Fibroblast of lung (primary cell): ENCODE results near the gene KLK11. TPM values are rescaled to one million over a fixed set of nuclear protein-coding genes. Genes with fewer than 3 reads are reported as not detected.

Source experiments
- DNase-seq, 2 donors: peaks; one replicate each; pipeline versions ENCODE4 v3.0.0 to v3.0.0-alpha.2; 2010; ENCODE audit warnings: low read depth in 2 of 2
- H2AFZ ChIP-seq: 2 replicates; pipeline ENCODE4 v1.5.1; 2012; ENCODE audit warnings: low read length, control low read depth, inconsistent platforms
- H3K27ac ChIP-seq: 2 replicates; pipeline ENCODE4 v1.5.1; 2011; ENCODE audit warnings: low read length, control low read depth; ENCODE audit not compliant: insufficient read depth
- H3K27me3 ChIP-seq: 2 replicates; pipeline ENCODE4 v1.5.1; 2011; ENCODE audit warnings: mild to moderate bottlenecking, low read length; ENCODE audit not compliant: control insufficient read depth, insufficient read depth
- H3K36me3 ChIP-seq: 2 replicates; pipeline ENCODE4 v1.5.1; 2011; ENCODE audit warnings: low read length; ENCODE audit not compliant: control insufficient read depth, insufficient read depth
- H3K4me1 ChIP-seq: 2 replicates; pipeline ENCODE4 v1.5.1; 2011; ENCODE audit warnings: low read length; ENCODE audit not compliant: control insufficient read depth, insufficient read depth; ENCODE audit errors: extremely low read depth
- H3K4me2 ChIP-seq: 2 replicates; pipeline ENCODE4 v1.5.1; 2011; ENCODE audit warnings: low read length, control low read depth; ENCODE audit not compliant: insufficient read depth; ENCODE audit errors: extremely low read depth
- H3K4me3 ChIP-seq, 4 experiments: fragments of 200-600 bp in 1 of 4; sonication (generic) in 1 of 4; replicated peaks in 1 of 4; 2 replicates each; pipeline ENCODE4 v1.5.1; 2011 to 2016; ENCODE audit warnings: low read length in 4 of 4, low read depth in 3 of 4, mild to moderate bottlenecking in 3 of 4, control low read depth in 2 of 4, inconsistent platforms in 1 of 4, mixed read lengths in 1 of 4; ENCODE audit not compliant: insufficient read depth in 1 of 4; ENCODE audit errors: control extremely low read depth in 1 of 4
- H3K79me2 ChIP-seq: 2 replicates; pipeline ENCODE4 v1.5.1; 2012; ENCODE audit warnings: mild to moderate bottlenecking, low read length, inconsistent platforms; ENCODE audit not compliant: control insufficient read depth, insufficient read depth
- H3K9ac ChIP-seq: 2 replicates; pipeline ENCODE4 v1.5.1; 2011; ENCODE audit warnings: mild to moderate bottlenecking, low read length, control low read depth; ENCODE audit not compliant: insufficient read depth
- H3K9me3 ChIP-seq: 2 replicates; pipeline ENCODE4 v1.5.1; 2012; ENCODE audit warnings: low read depth, low read length; ENCODE audit not compliant: control insufficient read depth, insufficient read depth
- H4K20me1 ChIP-seq: 2 replicates; pipeline ENCODE4 v1.5.1; 2011; ENCODE audit warnings: low read length; ENCODE audit not compliant: control insufficient read depth, insufficient read depth; ENCODE audit errors: extremely low read depth
- EZH2 ChIP-seq: IDR thresholded peaks from 2 replicates; pipeline ENCODE4 v1.5.1; 2012; ENCODE audit warnings: low read length, control low read depth, mild to moderate bottlenecking; ENCODE audit errors: missing control alignments
- polyA plus RNA-seq, 2 donors: library from polyadenylated mRNA; depleted of rRNA in 1 of 2; stranded (reverse) in 1 of 2; unstranded in 1 of 2; fragments of >200 nt; gene quantifications; 2 replicates each; pipeline ENCODE4 v1.2.1, GENCODE V29; 2011 to 2012; ENCODE audit warnings: missing spikeins in 1 of 2
- total RNA-seq: library from RNA; depleted of rRNA; stranded (reverse); fragments of >200 nt; gene quantifications from 2 replicates; pipeline ENCODE4 v1.2.1, GENCODE V29; 2014
- TF ChIP-seq, protein P1 (sequence below), 2 donors: IDR thresholded peaks in 1 of 2; conservative IDR thresholded peaks in 1 of 2; 1 replicate in 1 of 2; 2 replicates in 1 of 2; pipeline ENCODE4 v1.5.1; 2011 to 2012; ENCODE audit warnings: low read length in 2 of 2, control low read depth in 1 of 2, inconsistent platforms in 1 of 2, low read depth in 1 of 2, mild to moderate bottlenecking in 1 of 2

The KLK11 gene
- total and polyA plus RNA-seq, 2 donors (not counting 1 experiment from before 2014, with no cell fraction given) = not detected

- no peak for TF ChIP-seq EZH2
- TF ChIP-seq, protein P1, sequence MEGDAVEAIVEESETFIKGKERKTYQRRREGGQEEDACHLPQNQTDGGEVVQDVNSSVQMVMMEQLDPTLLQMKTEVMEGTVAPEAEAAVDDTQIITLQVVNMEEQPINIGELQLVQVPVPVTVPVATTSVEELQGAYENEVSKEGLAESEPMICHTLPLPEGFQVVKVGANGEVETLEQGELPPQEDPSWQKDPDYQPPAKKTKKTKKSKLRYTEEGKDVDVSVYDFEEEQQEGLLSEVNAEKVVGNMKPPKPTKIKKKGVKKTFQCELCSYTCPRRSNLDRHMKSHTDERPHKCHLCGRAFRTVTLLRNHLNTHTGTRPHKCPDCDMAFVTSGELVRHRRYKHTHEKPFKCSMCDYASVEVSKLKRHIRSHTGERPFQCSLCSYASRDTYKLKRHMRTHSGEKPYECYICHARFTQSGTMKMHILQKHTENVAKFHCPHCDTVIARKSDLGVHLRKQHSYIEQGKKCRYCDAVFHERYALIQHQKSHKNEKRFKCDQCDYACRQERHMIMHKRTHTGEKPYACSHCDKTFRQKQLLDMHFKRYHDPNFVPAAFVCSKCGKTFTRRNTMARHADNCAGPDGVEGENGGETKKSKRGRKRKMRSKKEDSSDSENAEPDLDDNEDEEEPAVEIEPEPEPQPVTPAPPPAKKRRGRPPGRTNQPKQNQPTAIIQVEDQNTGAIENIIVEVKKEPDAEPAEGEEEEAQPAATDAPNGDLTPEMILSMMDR (conservative IDR thresholded peaks at IDR 0.05 in 1 of 2, IDR thresholded peaks at IDR 0.05 in 1 of 2; ENCODE audit: low read depth in 1 of 2, low read length in 2 of 2) = no peak
- H3K27ac ChIP-seq = no peak overlapping the region
These were observed 5.4 kb upstream of the KLK11 start for GRCh38 chr19:51031880-51032225.

GRCh38 chr19:51031220-51031879 lies 4.9 kb upstream of the KLK11 start:
- no peak for DNase-seq
- Histone ChIP-seq H3K4me1 (no peaks in the 10 kb centered on the region), H3K36me3 (no peaks in the 10 kb centered on the region), H4K20me1 (no peaks in the 10 kb centered on the region), H3K9ac (no peak overlapping the region), H3K27me3 (no peaks in the 10 kb centered on the region), H3K9me3 (no peaks in the 10 kb centered on the region), H2AFZ (no peak overlapping the region), H3K79me2 (no peaks in the 10 kb centered on the region), H3K4me3 (no peak overlapping the region), H3K4me2 (no peak overlapping the region), H3K27ac (no peak overlapping the region)
- no peak for TF ChIP-seq EZH2
- TF ChIP-seq, protein P1 (conservative IDR thresholded peaks at IDR 0.05 in 1 of 2, IDR thresholded peaks at IDR 0.05 in 1 of 2; ENCODE audit: low read depth in 1 of 2, low read length in 2 of 2) = no peak

More at GRCh38 chr19:51031880-51032225, 5.4 kb upstream of the KLK11 start:
- no peaks in the 10 kb centered on the region for H3K4me1 ChIP-seq
- H3K4me2 ChIP-seq = no peak overlapping the region
- DNase-seq = no peak
- H3K79me2 ChIP-seq = no peaks in the 10 kb centered on the region
- H3K36me3 ChIP-seq = no peaks in the 10 kb centered on the region
- H3K27me3 ChIP-seq = no peaks in the 10 kb centered on the region
- no peak overlapping the region for H3K9ac ChIP-seq
- H4K20me1 ChIP-seq = no peaks in the 10 kb centered on the region
- H3K4me3 ChIP-seq = no peak overlapping the region
- H3K9me3 ChIP-seq = no peaks in the 10 kb centered on the region
- no peak overlapping the region for H2AFZ ChIP-seq

GRCh38 chr19:51030631-51031030 lies 4.2 kb upstream of the KLK11 start:
- H3K4me2 ChIP-seq = no peak overlapping the region
- no peak overlapping the region for H3K9ac ChIP-seq
- H3K9me3 ChIP-seq = no peaks in the 10 kb centered on the region
- no peak overlapping the region for H2AFZ ChIP-seq
- no peak overlapping the region for H3K27ac ChIP-seq
- TF ChIP-seq, protein P1 (conservative IDR thresholded peaks at IDR 0.05 in 1 of 2, IDR thresholded peaks at IDR 0.05 in 1 of 2; ENCODE audit: low read depth in 1 of 2, low read length in 2 of 2) = no peak
- TF ChIP-seq EZH2 = no peak
- no peak for DNase-seq
- no peaks in the 10 kb centered on the region for H3K36me3 ChIP-seq
- no peaks in the 10 kb centered on the region for H3K27me3 ChIP-seq
- no peaks in the 10 kb centered on the region for H4K20me1 ChIP-seq
- no peaks in the 10 kb centered on the region for H3K4me1 ChIP-seq
- H3K79me2 ChIP-seq = no peaks in the 10 kb centered on the region
- H3K4me3 ChIP-seq = no peak overlapping the region
